HG02981 (cell line): ENCODE data around the gene ARL9.
"Not testable (repeated sequence)": the region's sequence is repeated elsewhere in the genome, so short reads cannot be mapped to it uniquely, and the experiment has no call there.

Source experiments
- ATAC-seq: cut with Tn5 transposase; IDR thresholded peaks from one replicate; pipeline ENCODE4 v1.9.1; 2021; ENCODE audit warnings: mild to moderate bottlenecking, moderate library complexity; ENCODE audit not compliant: unreplicated experiment

ARL9 gene

DNA sequence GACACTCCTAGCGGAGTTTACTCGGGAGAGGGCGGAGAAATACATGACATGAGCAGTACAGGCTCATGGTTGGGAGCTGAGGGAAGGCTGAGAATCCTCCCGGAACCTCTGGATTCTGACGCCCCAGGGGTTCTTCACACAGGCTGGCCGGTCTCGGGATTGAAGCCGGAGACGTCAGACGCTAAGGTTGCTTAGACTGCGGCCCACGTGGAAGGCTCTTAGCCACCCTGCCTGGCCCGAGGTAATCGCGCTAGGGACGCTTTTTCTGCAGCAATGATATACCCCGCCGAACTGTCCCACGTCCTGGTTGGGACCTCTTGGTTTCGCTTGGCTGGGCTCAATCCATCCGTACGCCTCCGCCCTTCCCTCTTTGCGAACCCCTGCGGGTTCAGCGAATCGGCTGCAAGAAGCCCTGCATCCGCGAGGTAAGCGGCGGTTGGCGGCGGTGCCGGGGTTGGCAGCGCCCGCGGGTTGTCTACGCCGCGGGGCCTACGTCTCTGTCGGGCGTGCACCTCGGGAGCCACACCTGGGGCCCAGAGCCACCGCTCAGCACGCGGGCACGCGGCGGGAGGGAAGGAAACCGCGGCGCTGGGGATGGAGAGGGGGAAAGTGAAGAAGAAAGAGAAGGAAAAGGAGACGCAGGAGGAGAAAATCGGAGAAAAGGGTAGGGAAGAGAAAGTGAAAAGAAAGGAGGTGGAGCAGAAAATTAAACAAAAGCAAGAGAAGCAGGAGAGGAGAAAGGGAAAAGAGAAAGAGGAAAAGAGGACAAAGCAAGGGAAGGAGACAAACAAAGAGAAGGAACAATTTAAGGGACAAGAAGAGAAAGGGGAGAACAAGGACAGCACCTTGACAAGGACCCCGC lies at the start of gene ARL9:
Gene ARL9, plus strand, starts transcription at position 523 of the 862 bp plus-strand sequence. Its CDS starts 72 bp downstream, at position 595.
- peak; percentile 63 for ATAC-seq

- ATAC-seq, result no peak
Observed at GRCh38 chr4:56460085-56460484, 45.5 kb upstream of the ARL9 start.

- no peak for ATAC-seq
Observed at GRCh38 chr4:56462157-56462556, 43.4 kb upstream of the ARL9 start.

DNA sequence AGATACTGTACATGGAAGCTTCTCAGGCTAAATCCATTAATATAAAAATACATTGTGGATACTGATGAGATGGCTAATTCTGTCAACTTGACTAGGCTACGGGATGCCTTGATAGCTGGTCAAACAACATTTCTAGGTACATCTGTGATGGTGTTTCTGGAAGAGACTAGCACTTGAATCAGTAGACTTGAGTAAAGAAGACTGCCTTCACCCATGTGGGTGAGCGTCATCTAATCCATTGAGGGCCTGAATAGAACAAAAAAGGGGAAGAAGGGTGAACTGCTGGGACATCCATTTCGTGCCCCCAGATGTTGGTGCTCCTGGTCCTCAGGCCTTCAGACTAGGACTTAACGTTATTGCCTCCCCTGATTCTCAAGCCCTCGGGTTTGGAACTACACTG lies 41.9 kb upstream of the ARL9 start:
- ATAC-seq, result no peak

- no peak for ATAC-seq
Observed at GRCh38 chr4:56464581-56464980, 41.0 kb upstream of the ARL9 start.

- no peak for ATAC-seq
Observed at GRCh38 chr4:56465599-56466295, 39.8 kb upstream of the ARL9 start.

DNA sequence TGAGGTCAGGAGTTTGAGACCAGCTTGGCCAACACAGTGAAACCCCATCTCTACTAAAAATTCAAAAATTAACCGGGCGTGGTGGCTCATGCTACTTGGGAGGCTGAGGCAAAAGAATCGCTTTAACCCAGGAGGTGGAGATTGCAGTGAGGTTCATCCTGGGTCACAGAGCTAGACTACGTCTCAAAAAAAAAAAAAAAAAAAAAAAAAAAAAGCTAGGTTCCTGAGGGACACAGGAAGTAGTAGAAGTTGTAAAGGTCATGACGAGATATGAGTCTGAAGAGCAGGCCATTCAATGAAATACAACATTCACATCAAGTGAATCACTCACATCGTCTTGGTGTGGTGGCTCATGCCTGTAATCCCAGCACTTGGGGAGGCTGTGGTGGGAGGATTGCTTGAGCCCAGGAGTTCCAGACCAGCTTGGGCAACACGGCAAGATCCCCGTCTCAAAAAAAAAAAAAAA lies 39.3 kb upstream of the ARL9 start:
- ATAC-seq, result not testable (repeated sequence)

GRCh38 chr4:56466910-56467283 lies 38.7 kb upstream of the ARL9 start:
- no peak for ATAC-seq

GRCh38 chr4:56467284-56468096 lies 38.1 kb upstream of the ARL9 start, which contains the start of gene SRP72:
TSS of gene SRP72 (plus strand) at chr4:56467617. CDS start at chr4:56467636, 19 bp downstream.
- ATAC-seq, result peak; percentile 96

GRCh38 chr4:56468097-56468422 lies 37.5 kb upstream of the ARL9 start:
- peak; percentile 38 for ATAC-seq

GRCh38 chr4:56469489-56470210 lies 35.9 kb upstream of the ARL9 start:
- ATAC-seq, result no peak

DNA sequence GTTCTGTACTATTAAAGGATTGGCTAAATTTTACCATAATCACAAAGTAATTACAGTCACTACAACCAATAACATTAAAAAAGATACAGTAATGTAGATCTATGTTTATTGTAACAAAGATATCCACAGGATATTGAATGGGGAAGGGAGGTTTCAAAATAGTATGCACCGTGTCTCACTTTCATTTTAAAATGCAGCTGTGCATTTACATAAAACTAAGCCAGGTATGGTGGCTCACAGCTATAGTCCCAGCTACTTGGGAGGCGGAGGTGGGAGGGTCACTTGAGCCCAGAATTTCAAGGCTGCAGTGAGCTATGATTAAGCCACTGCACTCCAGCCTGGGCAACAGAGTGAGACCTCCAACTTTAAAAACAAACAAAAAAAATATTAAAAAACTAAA lies 29.7 kb upstream of the ARL9 start:
- ATAC-seq, result no peak

- ATAC-seq, result no peak
Observed at GRCh38 chr4:56477192-56477702, 28.3 kb upstream of the ARL9 start.

DNA sequence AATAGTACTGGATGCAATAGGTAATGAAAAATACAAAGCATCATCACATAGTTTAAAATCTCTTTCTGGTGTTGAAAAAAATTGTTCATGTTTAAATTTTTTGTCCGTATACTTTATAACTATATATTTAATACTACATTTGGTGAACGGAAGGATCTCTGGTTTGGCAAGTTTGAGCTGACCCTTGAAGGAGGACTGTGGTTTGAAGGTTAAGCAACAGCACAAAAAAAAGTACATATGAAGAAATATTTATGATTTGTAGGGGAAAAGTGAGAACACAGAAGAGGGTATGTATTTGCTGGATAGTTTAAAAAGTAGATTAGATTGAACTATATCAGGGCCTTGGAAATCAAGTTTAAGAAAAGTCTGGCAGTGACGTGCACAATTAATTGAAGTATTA lies 24.9 kb upstream of the ARL9 start:
- no peak for ATAC-seq

- no peak for ATAC-seq
Observed at GRCh38 chr4:56496241-56496640, 9.3 kb upstream of the ARL9 start.

- no peak for ATAC-seq
Observed at GRCh38 chr4:56511098-56511497, 5.5 kb downstream of the ARL9 start.

- ATAC-seq, result no peak
Observed at GRCh38 chr4:56512166-56512565, 6.6 kb downstream of the ARL9 start.

DNA sequence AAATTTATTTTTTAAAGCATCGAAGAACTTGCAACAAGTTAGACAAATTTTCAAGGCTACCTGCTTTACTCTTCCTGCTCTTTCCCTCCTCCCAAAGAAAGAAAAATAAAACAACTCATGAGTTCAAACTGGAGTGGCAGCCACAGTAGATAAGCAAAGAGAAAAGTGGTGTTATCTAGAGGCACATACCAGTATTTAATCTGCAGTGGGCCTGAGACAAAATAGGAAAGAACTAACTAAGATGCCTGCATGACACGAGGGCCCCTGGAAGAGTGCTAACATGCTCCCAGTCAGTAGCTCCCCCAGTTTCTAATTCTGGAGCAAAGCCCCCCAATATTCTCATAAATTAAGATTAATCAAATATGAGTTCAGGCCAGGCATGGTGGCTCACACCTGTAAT lies 7.9 kb downstream of the ARL9 start:
- no peak for ATAC-seq

DNA sequence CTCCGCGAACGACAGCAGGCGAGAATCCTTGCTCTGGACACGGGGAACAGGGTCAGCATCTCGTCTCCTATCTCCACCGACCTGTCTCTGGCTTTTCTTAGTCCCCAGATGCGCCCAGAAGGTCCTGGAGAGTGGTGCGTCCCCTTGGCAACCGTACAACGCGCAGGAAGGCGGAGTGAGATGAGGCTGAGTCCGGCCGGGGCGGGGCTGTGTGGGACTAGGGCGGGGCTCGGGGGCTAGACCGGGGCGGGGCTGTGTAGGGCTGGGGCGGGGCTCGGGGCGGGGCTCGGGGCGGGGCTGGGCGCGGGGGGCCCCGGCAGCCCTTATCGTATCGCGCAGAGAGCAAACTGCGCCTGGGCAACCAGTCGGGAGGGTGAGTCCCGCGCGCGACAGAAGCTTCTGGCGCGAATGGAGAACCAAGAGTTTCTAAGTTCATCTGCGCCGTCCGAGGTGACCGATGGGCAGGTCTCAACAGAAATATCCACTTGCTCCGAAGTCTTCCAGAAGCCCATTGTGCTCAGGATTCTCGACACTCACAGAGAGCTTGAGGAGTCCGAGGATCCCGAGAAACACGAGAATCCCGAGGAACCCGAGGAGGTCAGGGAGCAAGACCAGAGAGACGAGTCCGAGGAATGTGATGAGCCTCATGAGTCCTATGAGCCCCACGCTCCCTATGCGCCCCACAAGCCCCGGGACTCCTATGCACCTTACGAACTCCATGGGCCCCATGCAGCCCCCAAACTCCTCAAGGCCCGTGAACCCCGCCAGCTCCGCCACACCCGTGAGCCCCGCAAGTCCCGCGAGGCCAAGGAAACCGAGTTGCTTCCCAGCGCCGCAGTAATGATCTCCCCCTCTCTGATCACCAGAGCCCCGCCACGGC lies 24.9 kb downstream of the ARL9 start:
- ATAC-seq, result peak; percentile 95
